ENCODE data around the gene GRID2. TPM values are rescaled to one million over a fixed set of nuclear protein-coding genes. Genes with fewer than 3 reads are reported as not detected.
A peak's percentile ranks its signal among the peaks of the same experiment; 100 is the strongest.

The GRID2 gene
- total and polyA plus RNA-seq, 8 donors: 0.39 TPM; not detected in 7

DNA sequence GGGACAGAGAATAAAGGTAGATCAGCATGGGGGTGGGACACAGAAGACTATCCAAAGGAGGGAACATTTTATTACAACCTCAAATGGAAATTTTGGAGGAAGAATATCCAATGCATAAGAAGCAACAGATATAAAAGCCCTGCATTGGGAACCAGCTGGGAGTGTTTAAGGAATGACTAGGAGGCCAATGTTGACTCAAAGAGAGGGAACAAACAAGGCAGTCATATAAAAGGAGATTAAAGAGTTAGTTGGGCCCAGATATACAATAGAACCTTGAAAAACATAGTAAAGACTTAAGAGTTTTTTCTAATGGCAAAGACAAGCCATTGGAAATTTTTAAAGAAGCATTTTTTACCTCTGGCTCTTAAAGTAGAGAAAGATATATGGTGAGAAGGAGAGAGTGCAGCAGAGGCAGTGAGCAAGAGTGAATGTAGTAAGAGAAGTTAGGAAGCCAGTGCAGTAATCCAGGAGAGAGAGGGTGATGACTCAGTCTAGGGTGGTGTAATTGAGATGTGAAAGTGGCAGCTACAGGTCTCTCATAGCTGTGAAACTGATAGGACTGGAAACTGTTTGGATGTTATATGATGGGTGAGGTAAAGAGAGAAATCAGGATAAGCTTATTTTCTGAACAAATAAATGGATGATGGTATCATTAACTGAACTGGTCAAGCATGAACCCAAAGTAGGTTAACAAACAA lies 1342.6 kb downstream of the GRID2 start:
- no peak for DNase-seq
- no peak overlapping the region for H3K27ac ChIP-seq
- H3K4me3 ChIP-seq: no peak overlapping the region
- TF ChIP-seq, protein P1, sequence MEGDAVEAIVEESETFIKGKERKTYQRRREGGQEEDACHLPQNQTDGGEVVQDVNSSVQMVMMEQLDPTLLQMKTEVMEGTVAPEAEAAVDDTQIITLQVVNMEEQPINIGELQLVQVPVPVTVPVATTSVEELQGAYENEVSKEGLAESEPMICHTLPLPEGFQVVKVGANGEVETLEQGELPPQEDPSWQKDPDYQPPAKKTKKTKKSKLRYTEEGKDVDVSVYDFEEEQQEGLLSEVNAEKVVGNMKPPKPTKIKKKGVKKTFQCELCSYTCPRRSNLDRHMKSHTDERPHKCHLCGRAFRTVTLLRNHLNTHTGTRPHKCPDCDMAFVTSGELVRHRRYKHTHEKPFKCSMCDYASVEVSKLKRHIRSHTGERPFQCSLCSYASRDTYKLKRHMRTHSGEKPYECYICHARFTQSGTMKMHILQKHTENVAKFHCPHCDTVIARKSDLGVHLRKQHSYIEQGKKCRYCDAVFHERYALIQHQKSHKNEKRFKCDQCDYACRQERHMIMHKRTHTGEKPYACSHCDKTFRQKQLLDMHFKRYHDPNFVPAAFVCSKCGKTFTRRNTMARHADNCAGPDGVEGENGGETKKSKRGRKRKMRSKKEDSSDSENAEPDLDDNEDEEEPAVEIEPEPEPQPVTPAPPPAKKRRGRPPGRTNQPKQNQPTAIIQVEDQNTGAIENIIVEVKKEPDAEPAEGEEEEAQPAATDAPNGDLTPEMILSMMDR (IDR thresholded peaks at IDR 0.05): no peak
- FAIRE-seq: no peak
- no peaks in the 10 kb centered on the region for H3K4me1 ChIP-seq
- no peaks in the 10 kb centered on the region for H3K27me3 ChIP-seq
- ATAC-seq: peak in 1 of 4 donors; percentile 44
- no peaks in the 10 kb centered on the region for H3K9me3 ChIP-seq
- intact Hi-C loops (cut with DNase I): no loop called here
- H3K36me3 ChIP-seq: no peaks in the 10 kb centered on the region

DNA sequence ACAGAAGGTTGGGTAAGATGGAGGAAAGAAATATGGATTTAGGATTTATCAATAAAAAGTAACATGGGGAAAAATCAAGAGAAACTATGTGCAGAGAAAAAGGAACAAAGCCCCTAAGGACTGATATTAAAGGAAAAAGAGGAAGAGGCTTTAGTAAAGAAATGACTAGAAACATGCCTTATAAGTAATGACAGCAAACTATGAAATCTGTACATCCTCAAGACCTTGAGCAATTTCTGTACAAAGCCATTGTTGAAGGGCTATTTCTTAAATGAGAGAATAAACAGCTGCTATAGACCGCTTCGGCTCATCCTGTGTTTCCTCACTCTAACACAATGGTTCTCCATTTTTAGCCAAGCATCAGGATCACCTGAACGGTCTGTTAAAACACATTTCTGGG lies 1344.5 kb downstream of the GRID2 start:
- WGBS, 2 donors: 68 to 69% methylated on average over 3 of the region's 3 CpGs
- Histone ChIP-seq H3K4me1 (no peaks in the 10 kb centered on the region), H3K27me3 (no peaks in the 10 kb centered on the region), H3K9me3 (no peaks in the 10 kb centered on the region), H3K4me3 (no peak overlapping the region), H3K27ac (no peak overlapping the region), H3K36me3 (no peaks in the 10 kb centered on the region)
- DNase-seq (no peak), FAIRE-seq (no peak), ATAC-seq (no peak)
- intact Hi-C loops (cut with DNase I): no loop called here
- TF ChIP-seq, protein P1 (IDR thresholded peaks at IDR 0.05): no peak

DNA sequence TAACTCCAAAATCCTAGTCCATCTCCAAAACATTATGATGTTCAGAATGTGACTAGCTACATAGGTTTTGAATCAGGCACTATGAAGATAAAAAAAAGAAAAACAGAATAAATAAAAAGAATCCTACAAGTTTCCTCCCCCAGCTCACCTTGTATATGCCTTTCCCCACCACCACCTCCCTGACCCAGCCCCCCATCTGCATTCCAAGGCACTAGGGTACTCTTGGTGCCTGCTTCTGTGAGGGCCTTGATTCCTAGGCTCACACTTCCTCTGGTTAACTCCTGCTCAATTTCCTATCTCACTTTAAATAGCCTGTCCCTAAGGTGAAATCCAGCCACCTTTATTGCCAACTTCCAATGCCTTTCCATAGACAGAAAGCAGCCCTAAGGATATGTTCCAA lies 1346.1 kb downstream of the GRID2 start:
- intact Hi-C loops (cut with DNase I): no loop called here
- Histone ChIP-seq H3K27me3 (no peaks in the 10 kb centered on the region), H3K36me3 (no peaks in the 10 kb centered on the region), H3K4me1 (no peaks in the 10 kb centered on the region), H3K9me3 (no peaks in the 10 kb centered on the region), H3K4me3 (no peak overlapping the region), H3K27ac (no peak overlapping the region)
- TF ChIP-seq, protein P1 (IDR thresholded peaks at IDR 0.05): no peak
- FAIRE-seq (no peak), DNase-seq (no peak), ATAC-seq (no peak)

DNA sequence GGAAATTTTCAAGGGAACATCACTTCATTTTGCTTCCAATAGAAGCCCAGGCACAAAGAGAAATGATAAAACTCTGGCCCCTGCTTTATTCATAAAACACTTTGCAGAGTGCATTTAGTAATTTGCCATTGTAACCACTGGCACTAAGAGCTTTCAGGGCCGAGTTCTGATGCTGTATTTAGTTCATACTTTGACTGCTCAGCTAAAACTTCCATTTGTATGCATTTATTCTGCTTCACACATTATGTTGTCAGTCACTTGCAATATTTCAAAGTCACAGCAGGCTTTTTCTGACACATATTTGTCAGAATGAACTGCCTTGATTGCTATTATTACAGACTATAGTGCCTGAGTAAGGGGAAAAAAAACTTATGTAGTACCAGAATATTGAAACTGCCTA lies 1350.4 kb downstream of the GRID2 start:
- H3K36me3 ChIP-seq: no peaks in the 10 kb centered on the region
- TF ChIP-seq, protein P1 (IDR thresholded peaks at IDR 0.05): no peak
- ATAC-seq (no peak), FAIRE-seq (no peak), DNase-seq (no peak)
- intact Hi-C loops (cut with DNase I): no loop called here
- H3K27me3 ChIP-seq: no peaks in the 10 kb centered on the region
- no peak overlapping the region for H3K27ac ChIP-seq
- H3K4me3 ChIP-seq: no peak overlapping the region
- no peaks in the 10 kb centered on the region for H3K9me3 ChIP-seq
- no peaks in the 10 kb centered on the region for H3K4me1 ChIP-seq
- WGBS, 2 donors: 27 to 36% methylated on average over 1 of the region's 1 CpG

DNA sequence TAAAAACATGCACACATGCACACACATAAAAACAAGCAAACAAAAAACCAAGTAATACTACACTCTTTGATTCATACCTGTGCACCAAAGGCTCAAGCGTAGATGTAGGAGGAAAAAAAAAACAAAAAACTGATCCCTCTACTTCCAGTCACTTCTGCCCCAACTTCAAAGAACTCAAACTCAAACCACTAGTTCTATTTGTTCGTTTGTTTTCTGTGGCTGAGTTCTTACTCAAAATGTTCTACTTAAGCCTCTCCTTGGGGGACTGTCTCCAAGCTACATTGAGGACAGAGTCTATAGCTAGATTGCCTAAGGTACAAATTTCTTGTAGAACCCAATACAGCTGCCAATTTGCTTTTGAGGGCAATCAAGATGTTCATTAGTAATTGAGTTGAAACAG lies 1353.8 kb downstream of the GRID2 start:
- Histone ChIP-seq H3K9me3 (no peaks in the 10 kb centered on the region), H3K36me3 (no peaks in the 10 kb centered on the region), H3K27ac (no peak overlapping the region), H3K4me3 (no peak overlapping the region), H3K27me3 (no peaks in the 10 kb centered on the region), H3K4me1 (no peaks in the 10 kb centered on the region)
- FAIRE-seq: no peak
- no peak for DNase-seq
- TF ChIP-seq, protein P1 (IDR thresholded peaks at IDR 0.05): no peak
- intact Hi-C loops (cut with DNase I): no loop called here
- no peak for ATAC-seq
- 65 to 68% methylated on average over 2 of the region's 2 CpGs for WGBS, 2 donors
